KMS-11 (cell line): ENCODE data around the gene SELL.
"Not testable (repeated sequence)": the region's sequence is repeated elsewhere in the genome, so short reads cannot be mapped to it uniquely, and the experiment has no call there.

Source experiments
- H2AFZ ChIP-seq: fragments of 200-600 bp; sonication (generic); 2 replicates; pipeline ENCODE4 v1.6.1; 2016; ENCODE audit warnings: antibody characterized with exemption, mixed run types, low read depth
- H3K27ac ChIP-seq: fragments of 200-600 bp; sonication (generic); 2 replicates; pipeline ENCODE4 v1.6.1; 2016; ENCODE audit warnings: mild to moderate bottlenecking, mixed run types
- H3K27me3 ChIP-seq: fragments of 200-600 bp; sonication (generic); 2 replicates; pipeline ENCODE4 v1.6.1; 2017; ENCODE audit warnings: mild to moderate bottlenecking, low read depth, mixed run types, moderate library complexity; ENCODE audit not compliant: insufficient read depth
- H3K36me3 ChIP-seq: fragments of 200-600 bp; sonication (generic); 2 replicates; pipeline ENCODE4 v1.6.1; 2017; ENCODE audit warnings: mild to moderate bottlenecking, mixed run types; ENCODE audit not compliant: insufficient read depth
- H3K4me1 ChIP-seq: fragments of 200-600 bp; sonication (generic); 2 replicates; pipeline ENCODE4 v1.6.1; 2016; ENCODE audit warnings: mild to moderate bottlenecking, low read depth, mixed run types; ENCODE audit not compliant: poor library complexity, severe bottlenecking
- H3K4me2 ChIP-seq: fragments of 200-600 bp; sonication (generic); 2 replicates; pipeline ENCODE4 v1.7.0; 2016; ENCODE audit warnings: mild to moderate bottlenecking, mixed run types
- H3K4me3 ChIP-seq: fragments of 200-600 bp; sonication (generic); IDR thresholded peaks from 2 replicates; pipeline ENCODE4 v1.6.1; 2017; ENCODE audit warnings: low read depth, low read length, mixed read lengths; ENCODE audit not compliant: insufficient read depth
- H3K79me2 ChIP-seq: fragments of 200-600 bp; sonication (generic); 2 replicates; pipeline ENCODE4 v1.6.1; 2016; ENCODE audit warnings: low read depth, mixed run types; ENCODE audit not compliant: insufficient read depth
- H3K9ac ChIP-seq: fragments of 200-600 bp; sonication (generic); 2 replicates; pipeline ENCODE4 v1.6.1; 2016; ENCODE audit warnings: mild to moderate bottlenecking, mixed run types
- H4K20me1 ChIP-seq: fragments of 200-600 bp; sonication (generic); 2 replicates; pipeline ENCODE4 v1.6.1; 2016; ENCODE audit warnings: mild to moderate bottlenecking, mixed run types; ENCODE audit not compliant: insufficient read depth
- TF ChIP-seq, protein P1 (sequence below): fragments of 200-600 bp; sonication (generic); conservative IDR thresholded peaks from 2 replicates; pipeline ENCODE4 v1.6.1; 2017; ENCODE audit warnings: low read depth, mild to moderate bottlenecking, antibody characterized with exemption, low read length, moderate library complexity, mixed read lengths

SELL gene

DNA sequence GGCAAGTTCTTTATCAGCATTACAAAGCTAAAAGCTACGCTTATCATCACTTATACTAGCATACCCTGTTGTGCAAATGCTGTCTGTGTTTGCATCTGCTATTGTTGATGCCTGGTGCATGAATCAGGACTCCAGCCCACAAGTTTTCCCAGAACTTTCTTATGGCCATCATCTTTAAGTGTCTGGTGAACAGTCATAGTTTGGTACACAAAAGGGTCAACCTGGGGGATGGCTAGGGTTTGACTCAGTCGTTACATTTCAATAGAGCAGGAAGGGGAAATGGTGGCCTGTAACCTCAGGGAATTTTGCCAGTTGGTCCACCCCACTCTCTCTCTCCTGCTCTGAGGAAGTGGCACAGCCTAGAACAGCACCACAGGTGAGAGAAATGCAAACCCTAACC, 35.4 kb downstream of the SELL start:
- TF ChIP-seq, protein P1, sequence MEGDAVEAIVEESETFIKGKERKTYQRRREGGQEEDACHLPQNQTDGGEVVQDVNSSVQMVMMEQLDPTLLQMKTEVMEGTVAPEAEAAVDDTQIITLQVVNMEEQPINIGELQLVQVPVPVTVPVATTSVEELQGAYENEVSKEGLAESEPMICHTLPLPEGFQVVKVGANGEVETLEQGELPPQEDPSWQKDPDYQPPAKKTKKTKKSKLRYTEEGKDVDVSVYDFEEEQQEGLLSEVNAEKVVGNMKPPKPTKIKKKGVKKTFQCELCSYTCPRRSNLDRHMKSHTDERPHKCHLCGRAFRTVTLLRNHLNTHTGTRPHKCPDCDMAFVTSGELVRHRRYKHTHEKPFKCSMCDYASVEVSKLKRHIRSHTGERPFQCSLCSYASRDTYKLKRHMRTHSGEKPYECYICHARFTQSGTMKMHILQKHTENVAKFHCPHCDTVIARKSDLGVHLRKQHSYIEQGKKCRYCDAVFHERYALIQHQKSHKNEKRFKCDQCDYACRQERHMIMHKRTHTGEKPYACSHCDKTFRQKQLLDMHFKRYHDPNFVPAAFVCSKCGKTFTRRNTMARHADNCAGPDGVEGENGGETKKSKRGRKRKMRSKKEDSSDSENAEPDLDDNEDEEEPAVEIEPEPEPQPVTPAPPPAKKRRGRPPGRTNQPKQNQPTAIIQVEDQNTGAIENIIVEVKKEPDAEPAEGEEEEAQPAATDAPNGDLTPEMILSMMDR: no peak
- Histone ChIP-seq H4K20me1 (no peaks in the 10 kb centered on the region), H3K4me1 (no peaks in the 10 kb centered on the region), H3K4me2 (no peak overlapping the region), H3K9ac (no peak overlapping the region), H3K27me3 (no peaks in the 10 kb centered on the region), H3K27ac (no peak overlapping the region), H3K36me3 (no peaks in the 10 kb centered on the region), H3K79me2 (no peaks in the 10 kb centered on the region), H3K4me3 (no peak overlapping the region), H2AFZ (no peak overlapping the region)

DNA sequence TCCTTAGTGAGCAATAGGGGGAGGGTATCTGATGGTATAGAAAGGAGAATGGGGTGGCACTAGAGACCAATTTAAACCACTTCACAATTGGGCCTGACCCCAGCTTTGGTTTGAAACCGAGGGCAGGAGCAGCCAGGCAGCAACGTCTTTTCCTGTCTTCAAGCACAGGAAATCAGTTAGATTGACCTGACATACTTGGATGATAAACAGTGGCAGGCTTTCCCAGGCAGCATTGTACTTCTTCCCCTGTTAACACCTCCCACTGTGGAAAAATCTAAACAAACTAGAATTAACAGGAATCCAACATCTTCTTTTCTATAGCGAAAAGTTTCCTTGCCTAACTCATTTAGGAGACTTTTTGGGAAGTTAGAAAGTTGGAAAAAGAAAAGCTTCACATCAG, 40.6 kb downstream of the SELL start:
- Histone ChIP-seq H3K4me1 (no peaks in the 10 kb centered on the region), H3K9ac (no peak overlapping the region), H4K20me1 (no peaks in the 10 kb centered on the region), H3K36me3 (no peaks in the 10 kb centered on the region), H2AFZ (no peak overlapping the region), H3K27ac (no peak overlapping the region), H3K27me3 (no peaks in the 10 kb centered on the region), H3K79me2 (no peaks in the 10 kb centered on the region), H3K4me2 (no peak overlapping the region), H3K4me3 (no peak overlapping the region)
- TF ChIP-seq, protein P1: no peak

DNA sequence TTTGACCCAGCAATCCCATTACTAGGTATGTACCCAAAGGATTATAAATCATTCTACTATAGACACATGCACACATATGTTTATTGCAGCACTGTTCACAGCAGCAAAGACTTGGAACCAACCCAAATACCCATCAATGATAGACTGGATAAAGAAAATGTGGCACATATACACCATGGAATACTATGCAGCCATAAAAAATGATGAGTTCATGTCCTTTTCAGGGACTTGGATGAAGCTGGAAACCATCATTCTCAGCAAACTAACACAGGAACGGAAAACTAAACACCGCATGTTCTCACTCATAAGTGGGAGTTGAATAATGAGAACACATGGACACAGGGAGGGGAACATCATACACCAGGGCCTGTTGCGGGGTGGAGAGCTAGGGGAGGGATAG, 41.2 kb downstream of the SELL start:
- H2AFZ ChIP-seq, H3K4me3 ChIP-seq, H4K20me1 ChIP-seq, H3K27ac ChIP-seq, H3K9ac ChIP-seq, H3K4me1 ChIP-seq, H3K4me2 ChIP-seq, H3K27me3 ChIP-seq, H3K36me3 ChIP-seq, H3K79me2 ChIP-seq: not testable (repeated sequence)

DNA sequence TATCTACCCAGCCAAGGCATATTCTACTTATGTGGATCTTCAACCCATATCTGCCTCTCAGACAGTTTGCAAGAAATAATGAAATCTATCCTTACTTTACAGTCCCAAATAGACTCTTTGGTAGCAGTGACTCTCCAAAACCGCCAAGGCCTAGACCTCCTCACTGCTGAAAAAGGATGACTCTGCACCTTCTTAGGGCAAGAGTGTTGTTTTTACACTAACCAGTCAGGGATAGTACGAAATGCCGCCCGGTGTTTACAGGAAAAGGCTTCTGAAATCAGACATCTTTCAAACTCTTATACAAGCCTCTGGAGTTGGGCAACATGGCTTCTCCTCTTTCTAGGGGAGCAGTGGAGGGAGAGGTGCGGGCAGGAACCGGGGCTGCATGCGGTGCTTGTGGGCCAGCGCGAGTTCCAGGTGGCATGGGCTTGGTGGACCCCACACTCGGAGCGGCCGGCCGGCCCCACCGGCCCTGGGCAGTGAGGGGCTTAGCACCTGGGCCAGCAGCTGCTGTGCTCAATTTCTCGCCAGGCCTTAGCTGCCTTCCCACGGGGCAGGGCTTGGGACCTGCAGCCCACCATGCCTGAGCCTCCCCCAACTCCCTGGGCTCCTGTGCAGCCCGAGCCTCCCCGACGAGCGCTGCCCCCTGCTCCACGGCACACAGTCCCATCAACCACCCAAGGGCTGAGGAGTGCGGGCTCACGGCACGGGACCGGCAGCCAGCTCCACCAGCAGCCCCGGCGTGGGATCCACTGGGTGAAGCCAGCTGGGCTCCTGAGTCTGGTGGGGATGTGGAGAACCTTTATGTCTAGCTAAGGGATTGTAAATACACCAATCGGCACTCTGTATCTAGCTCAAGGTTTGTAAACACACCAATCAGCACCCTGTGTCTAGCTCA, 43.5 kb downstream of the SELL start:
- H3K9ac ChIP-seq, H2AFZ ChIP-seq, H3K27me3 ChIP-seq, H3K36me3 ChIP-seq, H3K4me3 ChIP-seq, H3K4me1 ChIP-seq, H3K27ac ChIP-seq, H3K79me2 ChIP-seq, H4K20me1 ChIP-seq, H3K4me2 ChIP-seq: not testable (repeated sequence)

DNA sequence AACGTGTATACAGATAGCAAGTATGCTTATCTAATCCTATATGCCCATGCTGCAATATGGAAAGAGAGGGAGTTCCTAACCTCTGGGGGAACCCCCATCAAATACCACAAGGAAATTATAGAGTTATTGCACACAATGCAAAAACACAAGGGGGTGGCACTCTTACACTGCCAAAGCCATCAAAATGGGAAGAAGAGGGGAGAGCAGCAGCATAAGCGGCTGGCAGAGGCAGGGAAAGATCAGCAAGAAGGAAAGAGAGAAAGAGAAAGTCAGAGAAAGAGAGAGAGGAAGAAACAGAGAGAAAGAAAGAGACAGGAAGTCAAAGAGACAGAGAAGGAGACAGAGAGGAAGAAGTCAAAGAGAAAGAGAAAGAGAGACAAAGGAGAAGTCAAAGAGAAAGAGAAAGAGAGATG, 44.2 kb downstream of the SELL start:
- not testable (repeated sequence) for H3K4me2 ChIP-seq, H3K27ac ChIP-seq, H3K27me3 ChIP-seq, H3K36me3 ChIP-seq, H4K20me1 ChIP-seq, H3K4me3 ChIP-seq, H3K79me2 ChIP-seq, H3K4me1 ChIP-seq, H2AFZ ChIP-seq, H3K9ac ChIP-seq

DNA sequence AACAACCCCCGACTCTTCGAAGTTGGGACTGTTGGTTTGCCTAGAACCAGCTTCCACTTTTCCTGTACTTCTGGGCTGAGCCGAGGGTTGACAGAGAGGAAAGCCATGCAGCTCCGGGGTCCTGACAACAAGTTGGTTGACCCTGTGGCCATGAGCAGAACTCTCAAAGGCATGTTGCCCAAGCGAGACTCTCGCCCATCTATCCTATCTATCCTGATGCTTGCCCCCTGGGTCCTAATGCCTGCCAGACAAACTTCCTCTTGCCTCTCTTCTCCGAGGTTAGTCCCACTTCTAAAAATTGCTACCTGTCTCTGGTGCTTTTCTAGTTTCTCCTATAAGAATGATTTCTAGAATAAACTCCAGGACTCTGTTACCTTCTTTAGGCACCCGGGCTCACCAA, 48.7 kb downstream of the SELL start:
- H3K27ac ChIP-seq, H3K4me1 ChIP-seq, H3K4me3 ChIP-seq, H3K4me2 ChIP-seq, H3K79me2 ChIP-seq, H4K20me1 ChIP-seq, H3K9ac ChIP-seq, H3K27me3 ChIP-seq, H2AFZ ChIP-seq, H3K36me3 ChIP-seq: not testable (repeated sequence)

DNA sequence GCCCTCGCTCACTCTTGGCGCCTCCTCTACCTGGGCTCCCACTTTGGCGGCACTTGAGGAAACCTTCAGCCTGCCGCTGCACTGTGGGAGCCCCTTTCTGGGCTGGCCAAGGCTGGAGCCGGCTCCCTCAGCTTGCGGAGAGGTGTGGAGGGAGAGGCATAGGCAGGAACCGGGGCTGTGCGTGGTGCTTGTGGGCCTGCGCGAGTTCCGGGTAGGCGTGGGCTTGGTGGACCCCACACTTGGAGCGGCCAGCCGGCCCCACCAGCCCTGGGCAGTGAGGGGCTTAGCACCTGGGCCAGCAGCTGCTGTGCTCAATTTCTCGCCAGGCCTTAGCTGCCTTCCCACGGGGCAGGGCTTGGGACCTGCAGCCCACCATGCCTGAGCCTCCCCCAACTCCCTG, 50.4 kb downstream of the SELL start:
- not testable (repeated sequence) for H3K9ac ChIP-seq, H3K4me1 ChIP-seq, H2AFZ ChIP-seq, H3K27ac ChIP-seq, H3K79me2 ChIP-seq, H3K4me3 ChIP-seq, H3K4me2 ChIP-seq, H3K36me3 ChIP-seq, H3K27me3 ChIP-seq, H4K20me1 ChIP-seq

DNA sequence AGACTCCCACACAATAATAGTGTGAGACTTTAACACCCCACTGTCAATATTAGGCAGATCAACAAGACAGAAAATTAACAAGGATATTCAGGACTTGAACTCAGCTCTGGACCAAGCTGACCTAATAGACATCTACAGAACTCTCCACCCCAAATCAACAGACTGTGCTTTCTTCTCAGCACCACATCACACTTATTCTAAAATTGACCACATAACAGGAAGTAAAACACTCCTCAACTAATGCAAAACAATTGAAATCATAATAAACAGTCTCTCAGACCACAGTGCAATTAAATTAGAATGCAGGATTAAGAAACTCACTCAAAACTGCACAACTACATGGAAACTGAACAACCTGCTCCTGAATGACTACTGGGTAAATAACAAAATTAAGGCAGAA, 52.6 kb downstream of the SELL start:
- not testable (repeated sequence) for H3K36me3 ChIP-seq, H3K4me1 ChIP-seq

More for the DNA sequence above, 52.6 kb downstream of the SELL start:
- H3K27me3 ChIP-seq, H3K9ac ChIP-seq, H3K27ac ChIP-seq, H2AFZ ChIP-seq, H4K20me1 ChIP-seq, H3K4me3 ChIP-seq, H3K4me2 ChIP-seq, H3K79me2 ChIP-seq: not testable (repeated sequence)
